Neutrophil (primary cell): Measurements from ENCODE around the gene DHX34.
"Not testable (repeated sequence)": the region's sequence is repeated elsewhere in the genome, so short reads cannot be mapped to it uniquely, and the experiment has no call there.

Source experiments
- H3K27ac ChIP-seq: fragments of 200-600 bp; sonication (generic); 2 replicates; pipeline ENCODE4 v1.5.1; 2016; ENCODE audit warnings: mild to moderate bottlenecking, moderate library complexity
- H3K27me3 ChIP-seq: fragments of 200-600 bp; sonication (generic); 2 replicates; pipeline ENCODE4 v1.6.0; 2016; ENCODE audit warnings: mild to moderate bottlenecking
- H3K36me3 ChIP-seq: fragments of 200-600 bp; sonication (generic); 2 replicates; pipeline ENCODE4 v1.5.1; 2017
- H3K4me1 ChIP-seq, 2 experiments: fragments of 200-600 bp in 1 of 2; sonication (generic) in 1 of 2; 1 replicate in 1 of 2; 2 replicates in 1 of 2; pipeline versions ENCODE4 v1.5.1 to v1.6.1; 2013 to 2016; ENCODE audit warnings: low read depth in 1 of 2, low read length in 1 of 2, mild to moderate bottlenecking in 1 of 2, moderate library complexity in 1 of 2; ENCODE audit not compliant: control insufficient read depth in 1 of 2, insufficient read depth in 1 of 2
- H3K4me3 ChIP-seq, 2 experiments: fragments of 200-600 bp in 1 of 2; sonication (generic) in 1 of 2; 1 replicate in 1 of 2; 2 replicates in 1 of 2; pipeline ENCODE4 v1.5.1; 2013 to 2016; ENCODE audit warnings: low read depth in 1 of 2, low read length in 1 of 2, mild to moderate bottlenecking in 1 of 2, moderate library complexity in 1 of 2
- H3K9me3 ChIP-seq: fragments of 200-600 bp; sonication (generic); 2 replicates; pipeline ENCODE4 v1.5.1; 2016
- CTCF ChIP-seq: fragments of 200-600 bp; sonication (generic); IDR thresholded peaks from 2 replicates; pipeline ENCODE4 v1.5.1; 2016; ENCODE audit warnings: antibody characterized with exemption

DHX34 gene

GRCh38 chr19:47381121-47381520 lies 32.0 kb downstream of the DHX34 start:
- Histone ChIP-seq H3K9me3 (no peaks in the 10 kb centered on the region), H3K4me3 (peak overlapping the region in 1 of 2 experiments; percentile 19), H3K27me3 (no peaks in the 10 kb centered on the region), H3K36me3 (peaks cover 66% of the 10 kb centered on the region), H3K4me1 (peaks cover 79 to 82% of the 10 kb centered on the region in 2 experiments), H3K27ac (peak overlapping the region; percentile 94)
- TF ChIP-seq CTCF = no peak

GRCh38 chr19:47381653-47382279 lies 32.7 kb downstream of the DHX34 start:
- peak overlapping the region; percentile 8 to 19 for H3K4me3 ChIP-seq
- no peaks in the 10 kb centered on the region for H3K9me3 ChIP-seq
- TF ChIP-seq CTCF = peak; percentile 65
- no peaks in the 10 kb centered on the region for H3K27me3 ChIP-seq
- peaks cover 60% of the 10 kb centered on the region for H3K36me3 ChIP-seq
- peak overlapping the region; percentile 94 for H3K27ac ChIP-seq
- peaks cover 79 to 82% of the 10 kb centered on the region in 2 experiments for H3K4me1 ChIP-seq

GRCh38 chr19:47383890-47384289 lies 34.8 kb downstream of the DHX34 start:
- H3K27me3 ChIP-seq, H3K9me3 ChIP-seq: not testable (repeated sequence)
- Histone ChIP-seq H3K4me3 (peak overlapping the region in 1 of 2 experiments; percentile 19), H3K36me3 (peaks cover 39% of the 10 kb centered on the region), H3K4me1 (peaks cover 91 to 95% of the 10 kb centered on the region in 2 experiments), H3K27ac (peak overlapping the region; percentile 94)

- not testable (repeated sequence) for H3K9me3 ChIP-seq, H3K4me3 ChIP-seq, H3K27me3 ChIP-seq
- Histone ChIP-seq H3K36me3 (peaks cover 32% of the 10 kb centered on the region), H3K4me1 (peaks cover 98 to 99% of the 10 kb centered on the region in 2 experiments), H3K27ac (peak overlapping the region; percentile 94)
These were observed 35.4 kb downstream of the DHX34 start for GRCh38 chr19:47384533-47384932.

- Histone ChIP-seq H3K4me3 (peak overlapping the region in 1 of 2 experiments; percentile 44), H3K36me3 (peaks cover 12% of the 10 kb centered on the region), H3K4me1 (peaks cover 99% of the 10 kb centered on the region in 2 experiments), H3K27ac (peak overlapping the region; percentile 94)
- H3K27me3 ChIP-seq, H3K9me3 ChIP-seq: not testable (repeated sequence)
These were observed 37.5 kb downstream of the DHX34 start for GRCh38 chr19:47386582-47386981.

GRCh38 chr19:47387623-47388022 lies 38.5 kb downstream of the DHX34 start:
- Histone ChIP-seq H3K4me1 (peaks cover 90 to 92% of the 10 kb centered on the region in 2 experiments), H3K27ac (peak overlapping the region; percentile 94), H3K4me3 (peak overlapping the region; percentile 0 to 44)
- H3K27me3 ChIP-seq, H3K36me3 ChIP-seq, H3K9me3 ChIP-seq: not testable (repeated sequence)

- Histone ChIP-seq H3K4me1 (peaks cover 79 to 81% of the 10 kb centered on the region in 2 experiments), H3K4me3 (peak overlapping the region; percentile 40 to 44), H3K27ac (peak overlapping the region; percentile 94), H3K27me3 (peaks cover 14% of the 10 kb centered on the region)
- H3K36me3 ChIP-seq, H3K9me3 ChIP-seq: not testable (repeated sequence)
These were observed 39.6 kb downstream of the DHX34 start for GRCh38 chr19:47388721-47389120.

GRCh38 chr19:47389150-47389556 lies 40.0 kb downstream of the DHX34 start:
- peak overlapping the region; percentile 94 for H3K27ac ChIP-seq
- peaks cover 75 to 77% of the 10 kb centered on the region in 2 experiments for H3K4me1 ChIP-seq
- no peaks in the 10 kb centered on the region for H3K36me3 ChIP-seq
- H3K27me3 ChIP-seq = peaks cover 18% of the 10 kb centered on the region
- H3K9me3 ChIP-seq = no peaks in the 10 kb centered on the region
- peak overlapping the region; percentile 40 to 44 for H3K4me3 ChIP-seq
- peak; percentile 16 for TF ChIP-seq CTCF
